Measurements from ENCODE around the gene FAM200B.

Gene FAM200B

GRCh38 chr4:15681372-15682241 is at the start of gene FAM200B:
FAM200B (plus strand) TSS chr4:15681827; CDS start chr4:15686978, 5,151 bp downstream.
- peak; percentile 89 to 99 for DNase-seq (ENCODE audit: low read depth in 2 of 2, low spot score in 1 of 2)

DNA sequence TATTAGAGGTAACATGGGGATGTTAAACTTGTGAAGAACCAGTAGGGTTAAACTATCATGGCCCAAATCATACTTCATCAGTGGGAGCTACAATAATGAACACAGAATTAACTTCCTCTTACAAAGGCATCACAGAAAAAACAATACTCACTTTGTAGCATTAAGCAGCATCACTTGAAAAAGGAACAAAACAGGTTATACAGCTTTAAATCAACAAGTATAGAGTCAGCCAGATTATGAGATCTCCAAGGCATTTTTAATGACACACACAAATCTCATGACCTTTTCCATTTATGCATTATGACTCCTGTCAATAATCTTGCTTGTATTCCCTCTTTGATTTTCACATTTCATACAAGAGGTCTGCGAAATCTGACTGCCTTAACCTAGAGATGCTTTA is 44.8 kb upstream of the FAM200B start:
- no peak for DNase-seq (ENCODE audit: low read depth in 2 of 2, low spot score in 1 of 2)

DNA sequence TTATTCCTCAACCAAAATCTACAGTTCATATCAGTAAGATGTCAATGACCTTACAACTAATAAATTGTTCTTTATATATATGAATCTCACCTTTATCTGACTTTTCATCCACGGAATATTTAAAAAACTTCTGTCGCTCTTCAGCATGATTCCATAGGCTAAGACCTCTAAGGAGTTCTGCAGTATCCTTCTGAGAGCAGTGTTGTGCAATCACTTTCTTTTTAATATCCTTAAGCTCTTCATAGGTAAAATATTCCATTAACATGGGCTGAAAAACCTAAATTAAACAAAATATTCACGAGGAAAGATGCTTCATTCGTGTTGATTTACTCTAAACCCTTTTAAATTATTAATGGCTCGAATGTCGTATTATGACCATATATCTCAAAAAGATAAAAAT is 43.2 kb upstream of the FAM200B start:
- DNase-seq (ENCODE audit: low read depth in 2 of 2, low spot score in 1 of 2), result no peak

GRCh38 chr4:15648600-15648999 is 33.0 kb upstream of the FAM200B start:
- DNase-seq (ENCODE audit: low read depth in 2 of 2, low spot score in 1 of 2), result no peak

- peak; percentile 18 for DNase-seq (ENCODE audit: low read depth in 2 of 2, low spot score in 1 of 2)
Observed at GRCh38 chr4:15649914-15650545, 31.6 kb upstream of the FAM200B start.

- no peak for DNase-seq (ENCODE audit: low read depth in 2 of 2, low spot score in 1 of 2)
Observed at GRCh38 chr4:15651676-15652075, 30.0 kb upstream of the FAM200B start.

DNA sequence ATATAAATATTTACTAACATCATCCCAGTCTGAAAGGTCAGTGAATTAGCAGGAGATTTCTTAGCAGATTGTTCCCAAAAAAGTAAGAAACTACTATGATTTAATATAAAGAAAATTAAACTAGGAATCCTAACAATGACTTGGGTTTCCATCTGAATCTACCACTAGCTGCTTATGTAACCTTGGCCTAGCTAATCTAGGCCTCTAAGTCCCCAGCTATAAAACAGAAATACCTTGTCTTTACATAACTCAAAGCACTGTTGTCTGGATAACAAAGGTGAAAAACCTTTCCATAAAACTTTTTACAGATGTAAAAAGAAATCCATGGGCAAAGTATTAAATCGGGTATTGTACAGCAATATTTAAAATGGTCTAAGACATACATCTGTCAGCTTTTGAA is 29.4 kb upstream of the FAM200B start:
- no peak for DNase-seq (ENCODE audit: low read depth in 2 of 2, low spot score in 1 of 2)

DNA sequence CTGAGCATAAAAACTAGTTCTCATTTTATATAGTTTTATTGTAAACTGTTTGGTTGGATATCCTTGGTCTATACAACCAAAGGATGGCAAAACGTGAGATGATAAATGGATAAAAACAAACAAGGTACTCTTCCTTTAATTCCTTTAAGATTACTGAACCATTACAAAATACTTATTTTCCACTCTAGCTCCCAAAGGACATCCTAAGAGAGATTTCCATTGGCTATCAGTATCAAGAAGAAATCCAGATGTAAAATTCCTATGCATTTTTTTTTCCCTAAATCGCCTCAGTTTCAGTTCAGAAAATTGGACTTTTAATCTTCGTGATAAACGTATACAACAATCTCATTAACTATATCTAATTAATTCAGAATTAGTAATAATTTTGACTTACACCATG is 28.8 kb upstream of the FAM200B start:
- DNase-seq (ENCODE audit: low read depth in 2 of 2, low spot score in 1 of 2), result no peak

GRCh38 chr4:15653420-15653819 is 28.2 kb upstream of the FAM200B start:
- no peak for DNase-seq (ENCODE audit: low read depth in 2 of 2, low spot score in 1 of 2)

GRCh38 chr4:15653864-15654592 is 27.6 kb upstream of the FAM200B start:
- no peak for DNase-seq (ENCODE audit: low read depth in 2 of 2, low spot score in 1 of 2)

DNA sequence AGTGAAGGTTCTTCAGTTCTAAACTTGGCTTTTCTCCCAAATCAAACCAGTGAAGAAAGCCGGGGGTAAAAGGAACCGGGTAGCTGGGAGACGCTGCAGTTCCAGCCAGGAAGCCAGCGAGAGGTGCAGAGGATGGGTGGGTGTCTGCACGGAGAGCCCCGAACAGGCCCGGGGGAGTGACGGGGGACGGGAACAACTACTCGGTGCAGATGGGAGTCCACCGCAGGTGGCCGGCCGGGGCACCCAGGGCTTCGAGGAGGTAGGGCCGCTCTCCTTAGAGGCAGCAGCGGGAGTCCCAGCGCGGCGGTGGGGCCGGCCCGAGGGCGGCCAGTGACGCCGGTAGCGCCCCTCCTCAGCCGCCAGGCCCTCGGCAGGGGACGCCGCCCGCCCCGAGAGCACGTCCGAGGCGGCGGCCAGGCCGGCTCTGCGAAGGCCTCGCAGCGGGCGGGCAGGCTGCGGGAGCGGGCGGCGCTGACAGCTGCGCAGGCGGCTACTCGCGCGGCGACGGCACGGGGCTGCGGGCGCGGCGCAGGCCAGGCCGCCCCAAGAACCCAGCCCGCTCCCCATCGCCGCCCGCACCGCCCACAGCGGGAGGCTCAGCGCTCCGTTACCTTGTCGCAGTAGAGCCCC is 26.9 kb upstream of the FAM200B start:
- DNase-seq (ENCODE audit: low read depth in 2 of 2, low spot score in 1 of 2), result peak in 1 of 2 donors; percentile 7

- DNase-seq (ENCODE audit: low read depth in 2 of 2, low spot score in 1 of 2), result peak; percentile 47 to 64
Observed at GRCh38 chr4:15655223-15656037, 26.2 kb upstream of the FAM200B start, which contains the start of gene FBXL5. FBXL5 (minus strand) TSS chr4:15655357; CDS start chr4:15655287, 70 bp downstream.

DNA sequence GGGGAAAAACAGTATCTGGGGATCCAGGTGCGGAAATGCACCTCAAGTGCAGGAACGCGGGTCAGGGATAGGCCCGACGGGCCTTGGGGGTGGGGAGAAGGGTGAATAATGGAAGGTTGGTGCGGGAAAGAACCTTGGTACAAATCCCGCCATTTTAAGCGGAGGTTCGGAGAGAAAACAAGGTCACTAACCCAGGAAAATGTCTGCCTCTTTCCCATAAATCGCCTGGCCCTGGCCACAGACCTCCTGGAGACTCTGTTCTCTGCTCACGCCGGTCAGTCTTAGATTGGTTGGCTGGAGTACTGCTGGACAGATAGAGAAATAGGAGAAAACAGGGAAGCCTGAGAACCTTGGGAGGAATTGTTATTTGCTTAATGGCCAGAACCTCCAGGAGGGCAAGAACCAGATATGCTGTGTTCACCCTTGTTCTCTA is 25.6 kb upstream of the FAM200B start:
- DNase-seq (ENCODE audit: low read depth in 2 of 2, low spot score in 1 of 2), result no peak

DNA sequence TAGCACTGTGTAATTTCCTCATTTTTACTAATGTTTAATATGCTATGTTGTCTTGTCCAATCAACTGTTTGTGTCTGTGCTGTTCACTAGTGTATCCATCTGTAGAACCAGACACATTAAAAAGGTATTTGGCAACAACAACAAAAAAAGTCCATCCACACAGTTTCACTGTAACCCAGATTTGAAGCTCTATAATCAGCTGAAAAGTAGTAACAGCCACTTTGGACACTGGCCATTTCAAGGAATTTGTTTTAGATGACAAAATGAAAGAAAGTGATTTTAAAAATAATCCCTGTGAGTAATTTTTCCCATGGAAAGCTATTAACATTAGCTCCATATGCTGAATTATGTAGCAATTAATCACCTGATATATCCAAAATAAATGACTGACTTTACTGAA is 24.3 kb upstream of the FAM200B start:
- DNase-seq (ENCODE audit: low read depth in 2 of 2, low spot score in 1 of 2), result no peak

DNA sequence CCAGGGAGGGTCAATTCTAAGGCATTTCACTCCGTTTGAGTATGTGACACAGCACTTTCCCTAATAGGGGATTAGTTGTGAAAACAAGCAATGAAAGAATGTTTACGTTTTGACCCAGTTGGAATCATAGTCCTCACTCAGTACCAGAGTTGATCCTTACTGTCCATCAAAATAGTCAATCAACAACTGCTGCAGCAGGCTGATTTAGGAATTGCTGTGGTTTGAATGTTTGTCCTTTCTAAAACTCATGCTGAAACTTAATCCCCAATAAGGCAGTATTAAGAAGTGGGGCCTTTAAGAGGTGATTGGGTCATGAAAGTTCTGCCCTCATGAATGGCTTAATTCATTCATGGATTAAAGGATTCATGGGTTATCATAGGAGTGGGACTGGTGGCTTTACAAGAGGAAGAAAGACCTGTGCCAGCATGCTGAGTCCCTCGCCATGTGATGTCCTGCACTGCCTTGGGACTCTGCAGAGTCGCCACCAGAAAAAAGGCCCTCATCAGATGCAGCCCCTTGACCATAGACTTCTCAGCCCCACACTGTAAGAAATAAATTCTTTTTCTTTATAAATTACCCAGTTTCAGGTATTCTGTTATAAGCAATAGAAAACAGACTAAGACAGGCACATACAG is 23.4 kb upstream of the FAM200B start:
- DNase-seq (ENCODE audit: low read depth in 2 of 2, low spot score in 1 of 2), result no peak

DNA sequence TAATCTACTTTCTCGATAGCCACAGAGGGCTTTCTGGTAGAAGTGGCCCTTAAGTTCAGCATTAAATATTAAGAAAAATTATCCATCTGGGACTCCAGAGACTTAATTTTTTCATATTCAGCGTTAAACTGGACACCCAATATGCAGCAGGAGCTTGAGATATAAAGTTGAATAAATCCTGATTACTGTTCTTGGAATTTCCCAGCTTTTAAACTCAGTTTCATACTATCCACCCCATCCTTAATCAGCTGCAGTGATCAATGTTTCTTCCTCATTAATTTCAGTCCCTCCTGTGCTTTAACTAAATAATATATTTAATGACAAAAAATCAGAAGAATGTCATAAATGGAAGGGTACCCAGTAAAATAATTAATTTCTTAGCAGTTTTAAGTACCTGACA is 22.8 kb upstream of the FAM200B start:
- DNase-seq (ENCODE audit: low read depth in 2 of 2, low spot score in 1 of 2), result no peak

GRCh38 chr4:15659768-15660570 is 21.7 kb upstream of the FAM200B start:
- DNase-seq (ENCODE audit: low read depth in 2 of 2, low spot score in 1 of 2), result no peak

- no peak for DNase-seq (ENCODE audit: low read depth in 2 of 2, low spot score in 1 of 2)
Observed at GRCh38 chr4:15665753-15666365, 15.8 kb upstream of the FAM200B start.

DNA sequence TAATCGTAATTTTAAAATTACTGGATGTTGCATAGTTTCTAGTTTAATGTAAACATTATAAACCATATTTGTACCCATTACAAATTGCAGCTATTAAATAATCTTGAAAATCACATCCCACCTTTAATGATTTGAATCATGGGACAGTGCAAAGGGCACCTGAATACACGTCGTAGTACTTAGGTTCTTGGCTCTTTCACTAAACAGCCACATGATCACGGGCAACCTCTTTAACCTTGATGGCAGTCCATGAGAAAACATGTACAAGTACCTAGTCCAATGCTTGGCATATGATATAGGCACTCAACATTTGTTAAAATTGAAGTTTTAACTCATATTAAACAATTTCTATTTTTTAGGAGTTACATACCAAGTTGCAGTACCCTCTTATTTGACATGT is 14.6 kb upstream of the FAM200B start:
- DNase-seq (ENCODE audit: low read depth in 2 of 2, low spot score in 1 of 2), result no peak
